Trophoblast cell (in vitro differentiated cells and primary cell): ENCODE data around the gene NR1H4.

Source experiments
- DNase-seq, 2 donors: peaks; one replicate each; pipeline ENCODE4 v3.0.0-alpha.2; 2016
- H2AFZ ChIP-seq: 2 replicates; pipeline ENCODE4 v1.6.1; 2013; ENCODE audit warnings: low read length, moderate library complexity, mild to moderate bottlenecking; ENCODE audit not compliant: insufficient read depth, poor library complexity
- H2AK5ac ChIP-seq: 2 replicates; pipeline ENCODE4 v1.6.1; 2013; ENCODE audit warnings: mild to moderate bottlenecking, low read length
- H2BK120ac ChIP-seq: 2 replicates; pipeline ENCODE4 v1.6.1; 2013; ENCODE audit warnings: low read length, mild to moderate bottlenecking, moderate library complexity; ENCODE audit not compliant: insufficient read depth, poor library complexity
- H2BK12ac ChIP-seq: 2 replicates; pipeline ENCODE4 v1.6.1; 2013; ENCODE audit warnings: mild to moderate bottlenecking, low read length, moderate library complexity
- H2BK5ac ChIP-seq: 2 replicates; pipeline ENCODE4 v1.6.1; 2013; ENCODE audit warnings: low read length, low read depth, moderate library complexity, mild to moderate bottlenecking; ENCODE audit not compliant: poor library complexity
- H3K14ac ChIP-seq: 2 replicates; pipeline ENCODE4 v1.6.1; 2013; ENCODE audit warnings: mild to moderate bottlenecking, low read length
- H3K18ac ChIP-seq: 2 replicates; pipeline ENCODE4 v1.6.1; 2013; ENCODE audit warnings: mild to moderate bottlenecking, low read length
- H3K23ac ChIP-seq: 2 replicates; pipeline ENCODE4 v1.6.1; 2013; ENCODE audit warnings: low read length
- H3K27ac ChIP-seq: 2 replicates; pipeline ENCODE4 v1.5.1; 2013; ENCODE audit warnings: low read depth, mild to moderate bottlenecking, inconsistent platforms, low read length, moderate library complexity
- H3K27me3 ChIP-seq: 2 replicates; pipeline ENCODE4 v1.6.1; 2013; ENCODE audit warnings: inconsistent platforms, mild to moderate bottlenecking, low read length, moderate library complexity; ENCODE audit not compliant: insufficient read depth
- H3K36me3 ChIP-seq, 2 experiments: 1 replicate in 1 of 2; 2 replicates in 1 of 2; pipeline ENCODE4 v1.6.1; 2013; ENCODE audit warnings: low read length in 2 of 2, mild to moderate bottlenecking in 2 of 2, moderate library complexity in 1 of 2; ENCODE audit not compliant: insufficient read depth in 2 of 2, control insufficient read depth in 1 of 2
- H3K4ac ChIP-seq: 2 replicates; pipeline ENCODE4 v1.6.1; 2013; ENCODE audit warnings: low read depth, mild to moderate bottlenecking, low read length, moderate library complexity
- H3K4me1 ChIP-seq, 2 experiments: 1 replicate in 1 of 2; 2 replicates in 1 of 2; pipeline ENCODE4 v1.6.1; 2013; ENCODE audit warnings: low read length in 2 of 2, mild to moderate bottlenecking in 2 of 2, moderate library complexity in 1 of 2; ENCODE audit not compliant: insufficient read depth in 2 of 2, control insufficient read depth in 1 of 2
- H3K4me2 ChIP-seq: 2 replicates; pipeline ENCODE4 v1.6.1; 2013; ENCODE audit warnings: inconsistent platforms, mild to moderate bottlenecking, low read length, moderate library complexity
- H3K4me3 ChIP-seq: 2 replicates; pipeline ENCODE4 v1.5.1; 2013; ENCODE audit warnings: mild to moderate bottlenecking, low read depth, low read length, inconsistent platforms
- H3K79me1 ChIP-seq: one replicate; pipeline ENCODE4 v1.6.1; 2013; ENCODE audit warnings: low read length
- H3K79me2 ChIP-seq: 2 replicates; pipeline ENCODE4 v1.6.1; 2013; ENCODE audit warnings: low read length, mild to moderate bottlenecking; ENCODE audit not compliant: control insufficient read depth, insufficient read depth, poor library complexity
- H3K9ac ChIP-seq: 2 replicates; pipeline ENCODE4 v1.6.1; 2013; ENCODE audit warnings: mild to moderate bottlenecking, low read length
- H3K9me3 ChIP-seq: 2 replicates; pipeline ENCODE4 v1.6.1; 2013; ENCODE audit warnings: low read depth, mild to moderate bottlenecking, control low read depth, inconsistent platforms, low read length; ENCODE audit not compliant: insufficient read depth
- H4K12ac ChIP-seq: 2 replicates; pipeline ENCODE4 v1.6.1; 2013; ENCODE audit warnings: low read depth, mild to moderate bottlenecking, low read length, moderate library complexity
- H4K8ac ChIP-seq: 2 replicates; pipeline ENCODE4 v1.6.1; 2013; ENCODE audit warnings: low read depth, mild to moderate bottlenecking, low read length, moderate library complexity
- H4K91ac ChIP-seq: one replicate; pipeline ENCODE4 v1.6.1; 2013; ENCODE audit warnings: low read depth, mild to moderate bottlenecking, low read length, moderate library complexity
- WGBS: extraction: QIAGEN DNeasy Blood & Tissue Kit; methylation state at CpG from one replicate; pipeline ENCODE4 v1.1.7; 2013; ENCODE audit warnings: missing lambda C conversion rate; ENCODE audit not compliant: insufficient read length, insufficient coverage; ENCODE audit errors: extremely low coverage; 5-methylcytosine and 5-hydroxymethylcytosine counted together

Gene NR1H4

DNA sequence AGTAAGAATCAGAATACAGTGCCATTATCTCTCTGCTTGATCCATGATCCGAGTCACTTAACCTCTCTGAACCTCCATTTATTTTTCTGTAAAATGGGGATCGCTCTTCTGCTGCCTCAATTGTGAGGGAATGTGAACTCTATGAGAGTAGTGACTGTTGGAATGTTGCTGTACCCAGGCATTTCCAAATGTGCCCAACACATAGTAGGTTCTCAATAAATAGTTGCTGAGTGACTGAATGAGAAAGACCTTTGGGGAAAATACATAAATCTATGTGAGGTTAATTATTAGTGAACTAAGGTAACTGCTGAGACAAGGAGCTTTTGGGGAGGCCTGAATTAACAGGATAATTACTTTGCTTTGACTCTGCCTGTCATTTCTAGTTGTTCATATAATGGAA lies 33.9 kb upstream of the NR1H4 start:
- Histone ChIP-seq H3K9ac (no peak overlapping the region), H3K4ac (no peak overlapping the region), H2AFZ (no peak overlapping the region), H4K91ac (no peak overlapping the region), H3K9me3 (no peaks in the 10 kb centered on the region), H4K8ac (no peak overlapping the region), H3K27ac (no peak overlapping the region), H3K23ac (no peak overlapping the region), H3K4me3 (no peak overlapping the region), H3K18ac (no peak overlapping the region), H2BK120ac (no peak overlapping the region), H3K14ac (no peak overlapping the region), H3K79me1 (no peaks in the 10 kb centered on the region), H3K4me2 (no peak overlapping the region), H2AK5ac (no peak overlapping the region), H4K12ac (no peak overlapping the region), H3K79me2 (no peaks in the 10 kb centered on the region), H2BK12ac (no peak overlapping the region), H2BK5ac (no peak overlapping the region), H3K4me1 (no peaks in the 10 kb centered on the region), H3K36me3 (no peaks in the 10 kb centered on the region), H3K27me3 (no peaks in the 10 kb centered on the region)
- DNase-seq = no peak
- no CpG with 5 or more reads among the region's 2 CpGs for WGBS

DNA sequence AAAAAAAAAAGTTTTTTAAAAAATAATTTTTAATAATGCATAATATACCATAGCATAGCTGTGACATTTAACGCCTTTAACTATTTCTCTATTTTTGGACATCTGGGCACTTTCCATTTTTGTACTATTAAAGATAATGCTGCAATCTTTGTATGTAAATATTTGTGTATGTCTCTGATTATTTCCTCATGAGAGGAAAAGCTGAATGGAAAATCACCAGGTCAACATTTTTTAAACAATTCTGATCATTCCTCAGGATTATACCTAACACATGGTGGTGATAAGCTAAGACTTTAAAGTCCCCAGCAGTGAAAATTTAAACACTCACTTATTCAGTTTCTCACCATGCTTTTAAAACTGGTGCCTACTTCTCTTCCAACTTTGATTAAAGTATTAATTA lies 31.3 kb upstream of the NR1H4 start:
- Histone ChIP-seq H2BK120ac (no peak overlapping the region), H3K9ac (no peak overlapping the region), H3K36me3 (no peaks in the 10 kb centered on the region), H3K4ac (no peak overlapping the region), H3K79me1 (no peaks in the 10 kb centered on the region), H3K4me3 (no peak overlapping the region), H2AFZ (no peak overlapping the region), H2BK5ac (no peak overlapping the region), H3K27ac (no peak overlapping the region), H4K12ac (no peak overlapping the region), H4K8ac (no peak overlapping the region), H3K14ac (no peak overlapping the region), H3K4me1 (no peaks in the 10 kb centered on the region), H2BK12ac (no peak overlapping the region), H3K79me2 (no peaks in the 10 kb centered on the region), H4K91ac (no peak overlapping the region), H3K23ac (no peak overlapping the region), H3K27me3 (no peaks in the 10 kb centered on the region), H3K18ac (no peak overlapping the region), H3K9me3 (no peaks in the 10 kb centered on the region), H2AK5ac (no peak overlapping the region), H3K4me2 (no peak overlapping the region)
- peak in 1 of 2 donors; percentile 88 for DNase-seq
- WGBS = no CpG with 5 or more reads among the region's 1 CpG

DNA sequence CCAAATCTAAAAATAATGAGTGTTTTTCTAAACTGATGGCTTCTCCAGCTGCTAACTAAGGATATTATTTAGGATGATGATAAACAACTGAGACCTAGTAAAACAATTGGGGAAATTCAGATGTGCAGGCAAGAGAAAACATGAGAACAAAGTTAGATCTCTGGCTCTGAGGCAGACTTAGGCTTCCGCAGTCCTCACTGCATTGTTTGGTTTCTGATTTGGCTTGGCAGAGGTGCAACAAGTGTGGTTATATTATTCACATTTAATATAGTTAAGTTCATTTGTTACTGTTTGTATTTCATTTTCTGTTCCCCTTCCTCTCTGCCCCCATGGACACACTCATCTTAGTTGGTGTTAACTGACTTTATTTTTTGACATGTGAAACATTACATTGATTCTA lies 30.2 kb upstream of the NR1H4 start:
- Histone ChIP-seq H2AFZ (no peak overlapping the region), H3K79me2 (no peaks in the 10 kb centered on the region)
- WGBS = no CpG with 5 or more reads among the region's 1 CpG

DNA sequence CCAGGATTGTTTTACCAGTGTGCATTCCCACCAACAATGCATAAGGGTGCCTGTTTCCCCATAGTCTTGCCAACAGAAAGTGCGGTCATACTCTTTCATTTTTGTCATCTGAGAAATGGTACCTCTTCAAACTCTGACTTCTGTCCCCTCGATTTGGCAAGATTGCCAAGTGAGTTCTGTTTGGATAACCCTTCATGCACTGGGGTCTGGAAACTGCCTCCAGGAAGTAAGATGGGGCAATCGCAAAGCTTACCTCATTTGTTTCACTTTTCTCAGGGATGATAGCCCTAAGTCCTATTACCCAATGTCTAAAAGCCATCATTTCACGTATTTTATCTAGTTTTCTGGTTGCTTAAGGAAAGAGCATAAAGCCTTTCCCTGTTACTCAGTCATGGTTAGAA lies 28.6 kb upstream of the NR1H4 start:
- Histone ChIP-seq H3K23ac (no peak overlapping the region), H3K4ac (no peak overlapping the region), H2AFZ (no peak overlapping the region), H3K36me3 (no peaks in the 10 kb centered on the region), H3K4me3 (no peak overlapping the region), H4K12ac (no peak overlapping the region), H2AK5ac (no peak overlapping the region), H4K91ac (no peak overlapping the region), H3K18ac (no peak overlapping the region), H3K4me1 (no peaks in the 10 kb centered on the region), H3K27me3 (no peaks in the 10 kb centered on the region), H3K79me2 (no peaks in the 10 kb centered on the region), H3K9me3 (no peaks in the 10 kb centered on the region), H2BK120ac (no peak overlapping the region), H3K4me2 (no peak overlapping the region), H3K14ac (no peak overlapping the region), H2BK12ac (no peak overlapping the region), H4K8ac (no peak overlapping the region), H2BK5ac (no peak overlapping the region), H3K9ac (no peak overlapping the region), H3K79me1 (no peaks in the 10 kb centered on the region), H3K27ac (no peak overlapping the region)
- peak; percentile 3 to 67 for DNase-seq
- no CpG with 5 or more reads among the region's 4 CpGs for WGBS

More for the DNA sequence above, 30.2 kb upstream of the NR1H4 start:
- H3K4me1 ChIP-seq = no peaks in the 10 kb centered on the region
- H4K12ac ChIP-seq = no peak overlapping the region
- no peaks in the 10 kb centered on the region for H3K9me3 ChIP-seq
- no peak overlapping the region for H3K18ac ChIP-seq
- no peak for DNase-seq
- H3K79me1 ChIP-seq = no peaks in the 10 kb centered on the region
- no peak overlapping the region for H2BK5ac ChIP-seq
- H4K8ac ChIP-seq = no peak overlapping the region
- no peak overlapping the region for H3K23ac ChIP-seq
- H4K91ac ChIP-seq = no peak overlapping the region
- H3K4ac ChIP-seq = no peak overlapping the region
- no peak overlapping the region for H3K27ac ChIP-seq
- H3K14ac ChIP-seq = no peak overlapping the region
- H3K4me3 ChIP-seq = no peak overlapping the region
- H3K4me2 ChIP-seq = no peak overlapping the region
- no peak overlapping the region for H3K9ac ChIP-seq
- H3K27me3 ChIP-seq = no peaks in the 10 kb centered on the region
- H2BK120ac ChIP-seq = no peak overlapping the region
- H3K36me3 ChIP-seq = no peaks in the 10 kb centered on the region
- no peak overlapping the region for H2AK5ac ChIP-seq
- no peak overlapping the region for H2BK12ac ChIP-seq
